Neuronal stem cell (in vitro differentiated cells): ENCODE measurements around the gene PSD4.

ENCODE experiments used
- DNase-seq: peaks from one replicate; pipeline ENCODE4 v3.0.0-alpha.2; 2013; ENCODE audit warnings: low spot score
- H2AFZ ChIP-seq: one replicate; pipeline ENCODE4 v1.6.1; 2013; ENCODE audit warnings: mild to moderate bottlenecking, low read length, inconsistent platforms
- H2AK5ac ChIP-seq: 2 replicates; pipeline ENCODE4 v1.6.1; 2013; ENCODE audit warnings: low read depth, mild to moderate bottlenecking, inconsistent platforms, low read length, moderate library complexity, mixed read lengths
- H2BK120ac ChIP-seq: 2 replicates; pipeline ENCODE4 v1.6.1; 2013; ENCODE audit warnings: low read depth, mild to moderate bottlenecking, inconsistent platforms, low read length, moderate library complexity, mixed read lengths
- H2BK12ac ChIP-seq: one replicate; pipeline ENCODE4 v1.6.1; 2013; ENCODE audit warnings: low read length, inconsistent platforms
- H2BK15ac ChIP-seq: 2 replicates; pipeline ENCODE4 v1.6.1; 2013; ENCODE audit warnings: mild to moderate bottlenecking, low read length, inconsistent platforms, mixed read lengths
- H2BK5ac ChIP-seq: one replicate; pipeline ENCODE4 v1.6.1; 2013; ENCODE audit warnings: inconsistent platforms, mild to moderate bottlenecking, low read length, moderate library complexity
- H3K14ac ChIP-seq: one replicate; pipeline ENCODE4 v1.6.1; 2013; ENCODE audit warnings: low read length, inconsistent platforms
- H3K18ac ChIP-seq: 2 replicates; pipeline ENCODE4 v1.6.1; 2013; ENCODE audit warnings: low read length, inconsistent platforms
- H3K23ac ChIP-seq: 2 replicates; pipeline ENCODE4 v1.6.1; 2013; ENCODE audit warnings: low read depth, mild to moderate bottlenecking, mixed read lengths, low read length, inconsistent platforms; ENCODE audit not compliant: poor library complexity
- H3K27ac ChIP-seq: replicated peaks from 3 replicates; pipeline ENCODE4 v1.5.1; 2013; ENCODE audit warnings: low read length, inconsistent platforms
- H3K27me3 ChIP-seq, 3 experiments: 2 replicates each; pipeline ENCODE4 v1.6.1; 2013; ENCODE audit warnings: low read length in 3 of 3, mild to moderate bottlenecking in 2 of 3, inconsistent platforms in 1 of 3, low read depth in 1 of 3, mixed read lengths in 1 of 3, moderate library complexity in 1 of 3; ENCODE audit not compliant: control insufficient read depth in 3 of 3, insufficient read depth in 3 of 3
- H3K36me3 ChIP-seq, 2 donors: replicated peaks in 1 of 2; 2 replicates each; pipeline ENCODE4 v1.6.1; 2013; ENCODE audit warnings: low read length in 2 of 2; ENCODE audit not compliant: control insufficient read depth in 2 of 2, insufficient read depth in 2 of 2
- H3K4ac ChIP-seq: 2 replicates; pipeline ENCODE4 v1.6.1; 2013; ENCODE audit warnings: inconsistent platforms, mild to moderate bottlenecking, low read length, moderate library complexity
- H3K4me1 ChIP-seq, 2 donors: 1 replicate in 1 of 2; 2 replicates in 1 of 2; pipeline ENCODE4 v1.6.1; 2013; ENCODE audit warnings: low read length in 2 of 2, low read depth in 1 of 2; ENCODE audit not compliant: control insufficient read depth in 2 of 2, insufficient read depth in 1 of 2
- H3K4me2 ChIP-seq: one replicate; pipeline ENCODE4 v1.6.1; 2013; ENCODE audit warnings: mild to moderate bottlenecking, low read length, inconsistent platforms; ENCODE audit not compliant: insufficient read depth, poor library complexity, severe bottlenecking
- H3K4me3 ChIP-seq, 2 donors: 2 replicates each; pipeline ENCODE4 v1.5.1; 2013; ENCODE audit warnings: low read length in 2 of 2, mild to moderate bottlenecking in 2 of 2, inconsistent platforms in 1 of 2, moderate library complexity in 1 of 2
- H3K79me1 ChIP-seq: one replicate; pipeline ENCODE4 v1.6.1; 2013; ENCODE audit warnings: low read depth, mild to moderate bottlenecking, inconsistent platforms, low read length, moderate library complexity
- H3K9ac ChIP-seq: one replicate; pipeline ENCODE4 v1.6.1; 2013; ENCODE audit warnings: mild to moderate bottlenecking, low read depth, low read length, inconsistent platforms; ENCODE audit not compliant: poor library complexity
- H3K9me3 ChIP-seq, 2 donors: replicated peaks in 1 of 2; 2 replicates each; pipeline versions ENCODE3 to v1.6.1; 2013; ENCODE audit warnings: low read length in 2 of 2, mild to moderate bottlenecking in 2 of 2, inconsistent platforms in 1 of 2, low read depth in 1 of 2, mixed read lengths in 1 of 2, moderate library complexity in 1 of 2; ENCODE audit not compliant: control insufficient read depth in 2 of 2, insufficient read depth in 1 of 2
- H4K8ac ChIP-seq: one replicate; pipeline ENCODE4 v1.6.1; 2013; ENCODE audit warnings: low read depth, mild to moderate bottlenecking, inconsistent platforms, low read length, moderate library complexity
- H4K91ac ChIP-seq: one replicate; pipeline ENCODE4 v1.6.1; 2013; ENCODE audit warnings: low read length, low read depth, mild to moderate bottlenecking, inconsistent platforms; ENCODE audit not compliant: poor library complexity
- WGBS, 2 donors: extraction: QIAGEN DNeasy Blood & Tissue Kit; methylation state at CpG; one replicate each; pipeline ENCODE4 v1.1.7; 2013; ENCODE audit warnings: missing lambda C conversion rate in 2 of 2, mixed read lengths in 1 of 2; ENCODE audit not compliant: insufficient read length in 2 of 2, insufficient replicate concordance in 1 of 2; ENCODE audit errors: extremely low coverage in 2 of 2; 5-methylcytosine and 5-hydroxymethylcytosine counted together

The PSD4 gene

GRCh38 chr2:113184531-113185230 lies 10.9 kb downstream of the PSD4 start:
- H3K23ac ChIP-seq, result no peak overlapping the region
- H3K27me3 ChIP-seq, result no peaks in the 10 kb centered on the region
- no peak overlapping the region for H4K8ac ChIP-seq
- no peak for DNase-seq
- H3K14ac ChIP-seq, result no peak overlapping the region
- no peak overlapping the region for H3K27ac ChIP-seq
- H3K79me1 ChIP-seq, result no peaks in the 10 kb centered on the region
- no peak overlapping the region for H2AK5ac ChIP-seq
- H4K91ac ChIP-seq, result no peak overlapping the region
- H2BK12ac ChIP-seq, result no peak overlapping the region
- H3K4me3 ChIP-seq, result no peak overlapping the region
- WGBS, 2 donors, result no CpG with 5 or more reads among the region's 8 CpGs
- no peak overlapping the region for H3K9ac ChIP-seq
- H2BK120ac ChIP-seq, result no peak overlapping the region
- no peak overlapping the region for H3K4ac ChIP-seq
- peak overlapping the region; percentile 10 for H2BK15ac ChIP-seq
- H3K4me2 ChIP-seq, result no peak overlapping the region
- H2BK5ac ChIP-seq, result no peak overlapping the region
- H2AFZ ChIP-seq, result no peak overlapping the region
- H3K9me3 ChIP-seq, result no peaks in the 10 kb centered on the region
- H3K18ac ChIP-seq, result no peak overlapping the region
- peaks cover 0 to 6% of the 10 kb centered on the region in 2 donors for H3K4me1 ChIP-seq
- no peaks in the 10 kb centered on the region for H3K36me3 ChIP-seq

GRCh38 chr2:113185664-113186432 lies 12.1 kb downstream of the PSD4 start:
- Histone ChIP-seq H2BK12ac (no peak overlapping the region), H2BK120ac (no peak overlapping the region), H3K36me3 (no peaks in the 10 kb centered on the region), H3K4me1 (peaks cover 0 to 6% of the 10 kb centered on the region in 2 donors), H3K27ac (no peak overlapping the region), H4K8ac (no peak overlapping the region), H3K23ac (no peak overlapping the region), H4K91ac (no peak overlapping the region), H3K18ac (peak overlapping the region; percentile 49), H3K79me1 (no peaks in the 10 kb centered on the region), H3K4ac (no peak overlapping the region), H2AFZ (no peak overlapping the region), H2BK15ac (peak overlapping the region; percentile 69), H3K4me3 (no peak overlapping the region), H3K14ac (no peak overlapping the region), H3K4me2 (no peak overlapping the region), H3K9ac (peak overlapping the region; percentile 33), H2BK5ac (no peak overlapping the region), H3K27me3 (no peaks in the 10 kb centered on the region), H3K9me3 (no peaks in the 10 kb centered on the region), H2AK5ac (no peak overlapping the region)
- no peak for DNase-seq
- no CpG with 5 or more reads among the region's 10 CpGs for WGBS, 2 donors

GRCh38 chr2:113186433-113186796 lies 12.6 kb downstream of the PSD4 start:
- no peak overlapping the region for H2BK12ac ChIP-seq
- H2BK15ac ChIP-seq, result no peak overlapping the region
- no peak overlapping the region for H3K4me3 ChIP-seq
- no peak overlapping the region for H3K18ac ChIP-seq
- no peaks in the 10 kb centered on the region for H3K27me3 ChIP-seq
- no peak overlapping the region for H4K8ac ChIP-seq
- H3K79me1 ChIP-seq, result no peaks in the 10 kb centered on the region
- no peak overlapping the region for H3K4me2 ChIP-seq
- H4K91ac ChIP-seq, result no peak overlapping the region
- no peak overlapping the region for H3K4ac ChIP-seq
- H2AK5ac ChIP-seq, result no peak overlapping the region
- H2BK120ac ChIP-seq, result no peak overlapping the region
- H3K23ac ChIP-seq, result no peak overlapping the region
- no peak overlapping the region for H3K27ac ChIP-seq
- no CpG with 5 or more reads among the region's 5 CpGs for WGBS, 2 donors
- no peaks in the 10 kb centered on the region for H3K36me3 ChIP-seq
- no peak overlapping the region for H2AFZ ChIP-seq
- H3K4me1 ChIP-seq, result peaks cover 0 to 5% of the 10 kb centered on the region in 2 donors
- no peak for DNase-seq
- no peaks in the 10 kb centered on the region for H3K9me3 ChIP-seq
- H3K14ac ChIP-seq, result no peak overlapping the region
- H2BK5ac ChIP-seq, result no peak overlapping the region
- H3K9ac ChIP-seq, result no peak overlapping the region

- Histone ChIP-seq H2AK5ac (no peak overlapping the region), H3K27ac (no peak overlapping the region), H3K27me3 (no peaks in the 10 kb centered on the region), H3K14ac (no peak overlapping the region), H3K79me1 (no peaks in the 10 kb centered on the region), H4K91ac (no peak overlapping the region), H3K9me3 (no peaks in the 10 kb centered on the region), H3K4me1 (no peaks in the 10 kb centered on the region), H2BK5ac (no peak overlapping the region), H3K9ac (no peak overlapping the region), H2AFZ (no peak overlapping the region), H3K23ac (no peak overlapping the region), H2BK15ac (no peak overlapping the region), H3K4ac (no peak overlapping the region), H4K8ac (no peak overlapping the region), H3K4me2 (no peak overlapping the region), H3K4me3 (no peak overlapping the region), H3K36me3 (no peaks in the 10 kb centered on the region), H2BK12ac (no peak overlapping the region), H2BK120ac (no peak overlapping the region), H3K18ac (no peak overlapping the region)
- DNase-seq, result no peak
- no CpG with 5 or more reads among the region's 6 CpGs for WGBS, 2 donors
These were observed 14.0 kb downstream of the PSD4 start for GRCh38 chr2:113187771-113188170.
